Chondrocyte (in vitro differentiated cells): ENCODE data around the gene CDYL. TPM values are rescaled to one million over a fixed set of nuclear protein-coding genes. Genes with fewer than 3 reads are reported as not detected.

ENCODE experiments used
- DNase-seq: peaks from one replicate; pipeline ENCODE4 v3.0.0; 2021; ENCODE audit warnings: mixed read lengths, low spot score
- H3K27ac Mint-ChIP-seq: one replicate; pipeline ENCODE4 v1.8.0; 2021; ENCODE audit warnings: mild to moderate bottlenecking, moderate library complexity, mixed read lengths; ENCODE audit not compliant: unreplicated experiment
- H3K27me3 Mint-ChIP-seq: 2 replicates; pipeline ENCODE4 v1.8.0; 2021; ENCODE audit warnings: low read depth, mixed read lengths
- H3K36me3 Mint-ChIP-seq: 2 replicates; pipeline ENCODE4 v1.8.0; 2021; ENCODE audit warnings: low read depth, mixed read lengths
- H3K4me1 Mint-ChIP-seq: 2 replicates; pipeline ENCODE4 v1.8.0; 2021; ENCODE audit warnings: low read depth, mild to moderate bottlenecking, mixed read lengths
- H3K4me3 Mint-ChIP-seq: one replicate; pipeline ENCODE4 v1.8.0; 2021; ENCODE audit warnings: mild to moderate bottlenecking, moderate library complexity, mixed read lengths; ENCODE audit not compliant: unreplicated experiment
- H3K9me3 Mint-ChIP-seq: 2 replicates; pipeline ENCODE4 v1.8.0; 2021; ENCODE audit warnings: low read depth, mixed read lengths
- CTCF ChIP-seq: fragments of 200-600 bp; sonication (generic); IDR thresholded peaks from 2 replicates; pipeline ENCODE4 v1.5.0; 2021; ENCODE audit warnings: antibody characterized with exemption, mild to moderate bottlenecking, moderate library complexity
- total RNA-seq: library from RNA; stranded (reverse); gene quantifications from 3 replicates; pipeline ENCODE4 v1.2.1, GENCODE V29; 2021

CDYL gene
- total RNA-seq, 1 donor from 2014 or later = 63.7 TPM

- no peak overlapping the region for H3K4me3 Mint-ChIP-seq
- no peaks in the 10 kb centered on the region for H3K36me3 Mint-ChIP-seq
- no peak for DNase-seq
- no peak for TF ChIP-seq CTCF
- peaks cover 23% of the 10 kb centered on the region for H3K4me1 Mint-ChIP-seq
- no peak overlapping the region for H3K27ac Mint-ChIP-seq
- no peaks in the 10 kb centered on the region for H3K27me3 Mint-ChIP-seq
- H3K9me3 Mint-ChIP-seq = no peaks in the 10 kb centered on the region
Measured at GRCh38 chr6:4853349-4853748, 77.1 kb downstream of the CDYL start.

DNA sequence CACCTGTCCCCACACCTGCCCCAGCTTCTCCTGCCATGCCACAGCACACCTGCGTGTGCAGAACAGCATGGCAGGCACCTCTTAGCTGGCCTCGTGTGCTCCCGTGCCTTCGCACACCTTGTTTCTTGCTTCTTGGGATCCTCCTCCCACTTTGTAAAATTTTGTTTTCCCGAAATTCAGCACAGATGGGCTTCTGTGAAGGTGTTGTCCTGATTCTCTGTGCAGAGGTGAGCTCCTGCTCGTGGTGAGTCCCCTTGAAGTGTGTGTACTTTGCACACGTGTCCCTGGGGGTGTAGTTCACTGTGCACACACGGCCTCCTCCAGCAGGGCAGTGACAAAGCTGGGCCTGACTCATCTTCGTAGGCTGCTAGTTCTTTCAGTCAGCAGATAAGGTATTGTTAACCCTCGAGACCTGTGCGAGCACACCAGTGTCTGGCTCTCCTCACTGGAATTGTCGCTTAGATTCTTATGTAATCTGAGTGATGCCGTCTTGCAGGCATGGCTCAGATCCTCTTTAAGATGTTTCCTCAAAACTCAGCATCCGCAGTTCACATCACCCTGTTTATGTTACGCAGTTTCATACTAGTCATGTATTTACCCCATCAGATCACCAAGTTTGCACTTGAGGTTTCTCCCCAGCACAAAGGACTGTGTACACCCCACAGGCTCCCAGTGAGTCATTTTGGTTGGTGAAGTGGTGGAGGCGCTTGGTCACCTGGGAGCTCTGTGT lies 77.7 kb downstream of the CDYL start:
- Mint-ChIP-seq H3K36me3 (no peaks in the 10 kb centered on the region), H3K27ac (no peak overlapping the region), H3K9me3 (no peaks in the 10 kb centered on the region), H3K4me1 (peaks cover 23% of the 10 kb centered on the region), H3K4me3 (no peak overlapping the region), H3K27me3 (no peaks in the 10 kb centered on the region)
- no peak for TF ChIP-seq CTCF
- no peak for DNase-seq

GRCh38 chr6:4856785-4857184 lies 80.6 kb downstream of the CDYL start:
- DNase-seq = no peak
- Mint-ChIP-seq H3K4me3 (no peak overlapping the region), H3K27ac (no peak overlapping the region), H3K27me3 (no peaks in the 10 kb centered on the region), H3K4me1 (peaks cover 28% of the 10 kb centered on the region), H3K36me3 (no peaks in the 10 kb centered on the region), H3K9me3 (no peaks in the 10 kb centered on the region)
- peak; percentile 33 for TF ChIP-seq CTCF

GRCh38 chr6:4858194-4859015 lies 82.2 kb downstream of the CDYL start:
- peaks cover 32% of the 10 kb centered on the region for H3K4me1 Mint-ChIP-seq
- TF ChIP-seq CTCF = no peak

DNA sequence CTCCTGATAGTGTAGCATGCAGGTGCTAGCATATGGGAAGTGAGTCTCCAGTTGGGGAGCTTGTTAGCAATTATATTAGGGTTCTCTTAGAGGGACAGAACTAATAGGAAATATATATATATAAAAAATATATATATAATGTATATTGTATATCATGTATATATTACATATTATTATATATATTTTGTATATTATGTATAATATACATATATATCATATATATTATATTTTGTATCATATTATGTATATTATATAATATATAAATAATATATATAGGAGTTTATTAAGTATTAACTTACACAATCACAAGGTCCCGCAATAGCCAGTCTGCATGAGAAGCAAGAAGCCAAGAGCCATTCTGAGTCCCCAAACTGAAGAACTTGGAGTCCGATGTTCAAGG lies 84.2 kb downstream of the CDYL start:
- no peak for TF ChIP-seq CTCF
- Mint-ChIP-seq H3K4me3 (no peak overlapping the region), H3K27me3 (no peaks in the 10 kb centered on the region), H3K27ac (no peak overlapping the region), H3K4me1 (peaks cover 27% of the 10 kb centered on the region), H3K9me3 (peaks cover 6% of the 10 kb centered on the region), H3K36me3 (peaks cover 4% of the 10 kb centered on the region)
- DNase-seq = no peak

More at GRCh38 chr6:4858194-4859015, 82.2 kb downstream of the CDYL start:
- Mint-ChIP-seq H3K36me3 (no peaks in the 10 kb centered on the region), H3K27me3 (no peaks in the 10 kb centered on the region), H3K9me3 (no peaks in the 10 kb centered on the region), H3K4me3 (no peak overlapping the region), H3K27ac (peak overlapping the region; percentile 65)
- DNase-seq = no peak
